Neural progenitor cell (in vitro differentiated cells): ENCODE results near the gene KLF2. TPM values are rescaled to one million over a fixed set of nuclear protein-coding genes. Genes with fewer than 3 reads are reported as not detected.
"Not testable (repeated sequence)": the region's sequence is repeated elsewhere in the genome, so short reads cannot be mapped to it uniquely, and the experiment has no call there.

ENCODE experiments used
- DNase-seq: peaks from one replicate; pipeline ENCODE4 v3.0.0-alpha.2; 2016; ENCODE audit warnings: low spot score
- H2AFZ ChIP-seq: fragments of 200-600 bp; sonication (generic); replicated peaks from 2 replicates; pipeline ENCODE4 v1.6.1; 2016; ENCODE audit warnings: antibody characterized with exemption
- H3F3A ChIP-seq: fragments of 200-600 bp; sonication (generic); 2 replicates; pipeline ENCODE4 v1.6.1; 2016; ENCODE audit warnings: antibody characterized with exemption, low read depth
- H3K27ac ChIP-seq: fragments of 200-600 bp; sonication (generic); 2 replicates; pipeline ENCODE4 v1.5.1; 2016; ENCODE audit warnings: mild to moderate bottlenecking
- H3K27me3 ChIP-seq: fragments of 200-600 bp; sonication (generic); 2 replicates; pipeline ENCODE4 v1.6.1; 2016; ENCODE audit warnings: mild to moderate bottlenecking, moderate library complexity
- H3K36me3 ChIP-seq: fragments of 200-600 bp; sonication (generic); 2 replicates; pipeline ENCODE4 v1.5.1; 2016
- H3K4me1 ChIP-seq: fragments of 200-600 bp; sonication (generic); 2 replicates; pipeline ENCODE4 v1.6.1; 2016; ENCODE audit warnings: mixed run types
- H3K4me2 ChIP-seq: fragments of 200-600 bp; sonication (generic); 2 replicates; pipeline ENCODE4 v1.6.1; 2016
- H3K4me3 ChIP-seq: fragments of 200-600 bp; sonication (generic); 2 replicates; pipeline ENCODE4 v1.5.1; 2016
- H3K79me2 ChIP-seq: fragments of 200-600 bp; sonication (generic); 2 replicates; pipeline ENCODE4 v1.6.1; 2016; ENCODE audit warnings: low read depth
- H3K9ac ChIP-seq: fragments of 200-600 bp; sonication (generic); 2 replicates; pipeline ENCODE4 v1.6.1; 2016
- H3K9me3 ChIP-seq: fragments of 200-600 bp; sonication (generic); 2 replicates; pipeline ENCODE4 v1.5.1; 2016; ENCODE audit warnings: low read depth
- H4K20me1 ChIP-seq: fragments of 200-600 bp; sonication (generic); 2 replicates; pipeline ENCODE4 v1.6.1; 2016; ENCODE audit warnings: low read depth
- H3K27ac Mint-ChIP-seq: 3 replicates; pipeline ENCODE4 v1.8.0; 2021; ENCODE audit warnings: mixed read lengths
- H3K27me3 Mint-ChIP-seq: 2 replicates; pipeline ENCODE4 v1.8.0; 2022; ENCODE audit warnings: low read depth, mild to moderate bottlenecking, inconsistent platforms, moderate library complexity, mixed read lengths; ENCODE audit not compliant: insufficient read depth
- H3K36me3 Mint-ChIP-seq: 3 replicates; pipeline ENCODE4 v1.8.0; 2021; ENCODE audit warnings: mixed read lengths
- H3K4me1 Mint-ChIP-seq: 3 replicates; pipeline ENCODE4 v1.8.0; 2021; ENCODE audit warnings: mixed read lengths
- H3K4me3 Mint-ChIP-seq: 3 replicates; pipeline ENCODE4 v1.8.0; 2021; ENCODE audit warnings: mild to moderate bottlenecking, moderate library complexity, mixed read lengths
- H3K9me3 Mint-ChIP-seq: 3 replicates; pipeline ENCODE4 v1.8.0; 2020; ENCODE audit warnings: mixed read lengths
- CTCF ChIP-seq: fragments of 200-600 bp; sonication (generic); IDR thresholded peaks from 2 replicates; pipeline ENCODE4 v1.5.1; 2017; ENCODE audit warnings: antibody characterized with exemption, mild to moderate bottlenecking
- EZH2 ChIP-seq: fragments of 200-600 bp; sonication (generic); IDR thresholded peaks from 2 replicates; pipeline ENCODE4 v1.6.1; 2017; ENCODE audit warnings: antibody characterized with exemption, mild to moderate bottlenecking, moderate library complexity
- EZH2phosphoT487 ChIP-seq: fragments of 200-600 bp; sonication (generic); IDR thresholded peaks from 2 replicates; pipeline ENCODE4 v1.6.1; 2017; ENCODE audit warnings: antibody characterized with exemption
- total RNA-seq: library from RNA; depleted of rRNA; stranded (reverse); fragments of >200 nt; gene quantifications from 2 replicates; pipeline ENCODE4 v1.2.3, GENCODE V29; 2015; ENCODE audit warnings: low replicate concordance

Gene KLF2
- total RNA-seq, 1 donor from 2014 or later, result not detected

DNA sequence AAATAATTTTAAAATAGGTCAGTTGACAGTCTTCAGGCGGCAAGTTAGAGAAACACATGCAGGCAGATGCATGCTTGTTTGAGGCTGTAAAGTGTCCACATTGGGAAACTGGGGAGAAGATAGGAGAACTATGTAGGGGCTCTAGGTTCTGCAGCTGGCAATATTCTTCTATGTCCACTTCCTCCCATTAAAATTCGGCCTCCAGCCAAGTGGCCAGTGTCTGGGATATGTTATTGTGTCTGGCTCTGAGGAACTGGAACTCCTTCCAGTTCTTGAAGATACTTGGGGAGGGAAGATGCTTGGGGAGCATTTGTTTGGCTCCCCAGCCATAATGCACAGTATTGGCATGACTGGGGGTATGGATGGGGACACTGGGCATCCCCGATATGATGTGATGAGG lies 20.9 kb upstream of the KLF2 start:
- Histone ChIP-seq H3K79me2 (no peaks in the 10 kb centered on the region), H3K4me3 (no peak overlapping the region), H3K27me3 (no peaks in the 10 kb centered on the region), H3F3A (no peaks in the 10 kb centered on the region), H3K27ac (no peak overlapping the region), H4K20me1 (no peaks in the 10 kb centered on the region), H3K4me2 (no peak overlapping the region), H3K4me1 (no peaks in the 10 kb centered on the region), H3K36me3 (no peaks in the 10 kb centered on the region), H3K9me3 (no peaks in the 10 kb centered on the region), H3K9ac (no peak overlapping the region), H2AFZ (no peak overlapping the region)
- Mint-ChIP-seq H3K9me3 (no peaks in the 10 kb centered on the region), H3K4me3 (no peak overlapping the region), H3K4me1 (no peaks in the 10 kb centered on the region), H3K36me3 (no peaks in the 10 kb centered on the region), H3K27me3 (peaks cover 6% of the 10 kb centered on the region), H3K27ac (peak overlapping the region; percentile 38)
- no peak for TF ChIP-seq EZH2phosphoT487
- TF ChIP-seq CTCF, result no peak
- no peak for TF ChIP-seq EZH2
- DNase-seq, result no peak

DNA sequence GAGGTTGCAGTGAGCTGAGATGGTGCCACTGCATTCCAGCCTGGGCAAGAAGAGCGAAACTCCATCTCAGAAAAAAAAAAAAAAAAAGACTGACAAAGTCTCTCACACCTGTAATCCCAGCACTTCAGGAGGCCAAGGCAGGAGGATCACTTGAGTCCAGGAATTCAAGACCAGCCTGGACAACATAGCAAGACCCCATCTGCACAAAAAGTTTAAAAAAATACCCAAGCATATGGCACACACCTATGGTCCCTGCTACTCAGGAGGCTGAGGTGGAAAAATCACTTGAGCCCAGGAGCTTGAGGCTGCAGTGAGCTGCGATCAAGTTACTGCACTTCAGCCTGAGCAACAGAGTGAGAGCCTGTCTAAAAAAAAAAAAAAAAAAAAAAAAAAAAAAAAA lies 20.1 kb upstream of the KLF2 start:
- not testable (repeated sequence) for H3K4me1 Mint-ChIP-seq, H3F3A ChIP-seq, H3K4me1 ChIP-seq, H3K36me3 ChIP-seq, H3K4me3 Mint-ChIP-seq, H3K4me2 ChIP-seq, H3K79me2 ChIP-seq, H3K27me3 Mint-ChIP-seq, H2AFZ ChIP-seq, H3K27ac ChIP-seq, H3K36me3 Mint-ChIP-seq, H4K20me1 ChIP-seq, H3K4me3 ChIP-seq, H3K9me3 Mint-ChIP-seq, H3K27me3 ChIP-seq, H3K9ac ChIP-seq, DNase-seq, H3K27ac Mint-ChIP-seq, H3K9me3 ChIP-seq

GRCh38 chr19:16305060-16305459 lies 19.6 kb upstream of the KLF2 start:
- not testable (repeated sequence) for DNase-seq, H3K4me3 ChIP-seq, H3K4me1 Mint-ChIP-seq, H3K4me3 Mint-ChIP-seq, H3F3A ChIP-seq, H3K27me3 Mint-ChIP-seq, H3K27ac Mint-ChIP-seq, H3K36me3 Mint-ChIP-seq, H3K27me3 ChIP-seq, H3K9me3 Mint-ChIP-seq, H3K4me2 ChIP-seq, H4K20me1 ChIP-seq, H3K36me3 ChIP-seq, H3K9me3 ChIP-seq, H3K4me1 ChIP-seq, H3K27ac ChIP-seq, H3K9ac ChIP-seq, H3K79me2 ChIP-seq, H2AFZ ChIP-seq

GRCh38 chr19:16306728-16307402 lies 17.8 kb upstream of the KLF2 start:
- DNase-seq, result no peak
- no peaks in the 10 kb centered on the region for H3F3A ChIP-seq
- no peak overlapping the region for H3K4me2 ChIP-seq
- Mint-ChIP-seq H3K36me3 (no peaks in the 10 kb centered on the region), H3K4me3 (no peak overlapping the region), H3K4me1 (no peaks in the 10 kb centered on the region), H3K27ac (no peak overlapping the region), H3K9me3 (no peaks in the 10 kb centered on the region), H3K27me3 (peaks cover 6% of the 10 kb centered on the region)
- no peaks in the 10 kb centered on the region for H3K27me3 ChIP-seq
- H3K36me3 ChIP-seq, result no peaks in the 10 kb centered on the region
- H3K9me3 ChIP-seq, result no peaks in the 10 kb centered on the region
- H3K27ac ChIP-seq, result no peak overlapping the region
- H3K79me2 ChIP-seq, result no peaks in the 10 kb centered on the region
- no peak overlapping the region for H2AFZ ChIP-seq
- TF ChIP-seq CTCF (no peak), EZH2 (no peak), EZH2phosphoT487 (no peak)
- no peaks in the 10 kb centered on the region for H3K4me1 ChIP-seq
- H3K4me3 ChIP-seq, result no peak overlapping the region
- no peaks in the 10 kb centered on the region for H4K20me1 ChIP-seq
- no peak overlapping the region for H3K9ac ChIP-seq
